Activated CD4-positive, alpha-beta T cell treated with anti-CD3 and anti-CD28 coated beads for 48 hours (primary cell): ENCODE measurements around the gene ATP11A.

ENCODE experiments used
- DNase-seq: peaks from one replicate; pipeline ENCODE4 v3.0.0-alpha.2; 2020

Gene ATP11A

GRCh38 chr13:112917056-112917664 lies 227.3 kb downstream of the ATP11A start:
- DNase-seq: no peak

- no peak for DNase-seq
Observed at GRCh38 chr13:112917737-112918136, 227.9 kb downstream of the ATP11A start.

- DNase-seq: no peak
Observed at GRCh38 chr13:112918266-112918665, 228.4 kb downstream of the ATP11A start.

GRCh38 chr13:112918746-112919145 lies 228.9 kb downstream of the ATP11A start:
- no peak for DNase-seq

- no peak for DNase-seq
Observed at GRCh38 chr13:112923962-112924361, 234.1 kb downstream of the ATP11A start.

- DNase-seq: no peak
Observed at GRCh38 chr13:112924365-112924764, 234.5 kb downstream of the ATP11A start.

GRCh38 chr13:112926003-112926402 lies 236.2 kb downstream of the ATP11A start:
- DNase-seq: no peak

GRCh38 chr13:112926993-112927392 lies 237.2 kb downstream of the ATP11A start:
- DNase-seq: no peak

- no peak for DNase-seq
Observed at GRCh38 chr13:112928020-112928971, 238.5 kb downstream of the ATP11A start.

GRCh38 chr13:112928972-112929782 lies 239.3 kb downstream of the ATP11A start:
- no peak for DNase-seq

- no peak for DNase-seq
Observed at GRCh38 chr13:112929783-112930055, 239.9 kb downstream of the ATP11A start.

- no peak for DNase-seq
Observed at GRCh38 chr13:112930192-112930591, 240.4 kb downstream of the ATP11A start.

- no peak for DNase-seq
Observed at GRCh38 chr13:112931028-112931934, 241.4 kb downstream of the ATP11A start.

GRCh38 chr13:112932971-112933370 lies 243.1 kb downstream of the ATP11A start:
- no peak for DNase-seq

GRCh38 chr13:112933649-112934048 lies 243.8 kb downstream of the ATP11A start:
- DNase-seq: no peak

- DNase-seq: no peak
Observed at GRCh38 chr13:112934078-112934477, 244.2 kb downstream of the ATP11A start.
